ENCODE measurements around the gene KANTR.

KANTR gene

DNA sequence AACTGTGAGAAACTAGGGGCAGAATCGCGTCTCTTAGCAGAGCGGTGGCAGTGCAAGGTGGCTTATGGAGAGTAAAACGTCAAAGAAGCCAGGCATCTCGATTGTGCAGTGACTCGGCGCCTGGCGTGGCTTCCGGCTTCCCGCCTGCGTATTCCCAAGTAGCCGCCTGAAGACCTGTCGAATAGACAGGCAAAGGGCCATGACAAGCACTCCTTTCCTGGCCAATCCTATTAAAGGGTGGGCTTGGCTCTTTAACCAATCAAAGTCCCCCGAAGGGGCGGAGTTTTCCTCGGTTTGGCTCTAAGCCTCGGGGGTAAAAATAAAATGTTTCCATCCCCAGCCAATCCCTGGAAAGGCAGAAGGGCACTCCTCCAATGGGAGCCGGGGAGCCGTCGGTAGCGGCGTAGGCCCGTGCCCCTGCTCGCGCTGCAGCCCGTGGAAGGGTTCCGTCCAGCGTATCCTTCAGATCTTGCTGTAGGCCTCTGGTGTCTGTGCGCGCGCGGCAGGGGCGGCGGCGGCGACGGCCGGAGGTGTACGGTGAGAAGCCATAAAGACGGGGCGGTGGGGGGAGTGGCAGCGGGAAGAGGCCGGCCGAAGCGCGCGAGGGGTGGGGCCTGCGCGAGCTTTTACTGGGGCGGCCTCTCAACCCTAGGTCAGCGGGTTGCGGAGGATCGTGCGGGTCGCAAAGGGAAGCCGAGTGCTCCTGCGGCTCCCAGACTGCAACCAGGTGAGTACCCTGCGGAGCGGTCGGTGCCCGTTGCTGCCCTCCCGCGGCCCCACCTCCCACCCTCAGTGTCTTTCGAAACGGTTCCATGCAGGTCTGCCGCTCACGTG, at the start of gene KANTR:
Gene KANTR, plus strand, starts transcription at position 395 of the 834 bp plus-strand sequence. CDS start 30,131 bp downstream, outside the sequence.
- peak; percentile 71 for DNase-seq (ENCODE audit: low read depth)

DNA sequence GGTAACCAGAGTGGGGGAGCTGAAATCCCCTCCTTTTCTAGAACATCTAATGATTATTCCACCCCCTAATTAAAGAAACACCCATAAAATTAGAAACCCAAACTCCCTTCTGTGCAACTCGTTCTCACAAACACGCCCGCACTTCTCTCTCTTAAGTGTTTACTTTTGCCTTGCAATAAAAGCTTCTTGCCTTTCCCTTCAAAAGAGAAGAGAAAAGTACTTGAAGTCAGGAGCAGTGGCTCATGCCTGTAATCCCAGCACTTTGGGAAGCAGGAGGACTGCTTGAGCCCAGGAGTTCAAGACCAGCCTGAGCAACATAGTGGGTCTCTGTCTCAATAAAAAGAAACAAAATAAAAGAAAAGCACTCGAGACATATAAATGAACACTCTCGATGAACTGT, 48.9 kb upstream of the KANTR start:
- no peak for DNase-seq (ENCODE audit: low read depth)

DNA sequence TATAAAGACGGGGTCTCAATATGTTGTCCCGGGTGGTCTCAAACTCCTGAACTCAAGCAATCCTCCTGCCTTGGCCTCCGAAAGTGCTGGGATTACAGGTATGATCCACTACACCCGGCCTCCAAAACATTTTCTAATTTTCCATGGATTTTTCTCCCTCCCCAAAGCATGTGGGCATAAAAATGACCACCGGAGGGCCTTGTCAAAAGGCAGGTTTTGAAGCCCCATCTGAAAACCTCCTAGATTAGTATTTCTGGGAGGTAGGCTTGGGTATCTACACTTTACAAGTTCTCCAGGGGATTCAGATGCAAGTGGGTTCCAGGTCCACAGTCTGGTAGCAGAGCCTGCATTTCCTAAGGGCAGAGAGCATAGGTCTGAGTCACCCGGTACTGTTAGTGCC, 46.7 kb upstream of the KANTR start:
- no peak for DNase-seq (ENCODE audit: low read depth)

- no peak for DNase-seq (ENCODE audit: low read depth)
Measured at GRCh38 chrX:53048169-53049126, 45.5 kb upstream of the KANTR start, which contains the start of gene GPR173. Gene GPR173, plus strand, starts transcription at chrX:53048789. Its CDS starts 27,833 bp downstream, at chrX:53076622.

GRCh38 chrX:53049127-53049517, 44.8 kb upstream of the KANTR start:
- DNase-seq (ENCODE audit: low read depth): no peak

GRCh38 chrX:53050841-53051240, 43.1 kb upstream of the KANTR start:
- DNase-seq (ENCODE audit: low read depth): no peak

GRCh38 chrX:53055244-53055849, 38.6 kb upstream of the KANTR start:
- no peak for DNase-seq (ENCODE audit: low read depth)

DNA sequence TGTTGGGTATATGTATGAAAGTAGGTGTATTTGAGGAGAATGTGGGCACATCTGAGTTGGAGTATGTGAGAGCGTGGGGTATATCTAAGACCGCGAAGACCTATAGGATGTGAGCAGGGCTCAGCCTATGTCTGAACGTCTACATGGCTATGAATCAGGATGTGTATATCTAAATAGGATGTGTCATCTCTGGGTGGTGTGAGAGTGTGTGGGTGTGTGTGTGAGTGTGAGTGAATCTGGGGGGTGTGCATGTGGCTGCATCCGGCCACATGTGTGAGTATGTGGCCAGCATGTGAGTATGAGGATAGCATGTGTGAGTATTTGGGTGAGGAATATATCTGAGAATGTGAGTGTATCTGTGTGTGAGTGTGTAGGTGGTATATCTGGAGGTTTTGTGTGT, 37.6 kb upstream of the KANTR start:
- no peak for DNase-seq (ENCODE audit: low read depth)

DNA sequence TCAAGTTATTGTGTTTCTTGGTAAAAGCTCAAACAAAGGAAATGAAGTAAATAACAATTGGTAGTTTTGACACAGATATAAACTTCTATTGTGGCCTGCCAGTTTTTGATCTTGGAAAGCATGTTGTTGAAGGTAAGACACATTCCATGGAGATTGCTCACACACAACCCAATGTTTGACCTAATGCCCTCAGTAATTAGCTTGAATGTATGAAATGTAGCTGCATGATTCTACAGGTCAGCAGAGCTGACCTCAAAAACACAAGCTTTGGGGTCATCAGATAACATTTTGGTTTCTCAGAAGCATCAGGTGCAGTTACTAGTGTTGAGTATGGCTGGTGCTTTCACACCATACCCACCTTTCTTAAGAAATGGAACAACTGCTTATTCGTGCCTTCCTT, 28.8 kb upstream of the KANTR start:
- no peak for DNase-seq (ENCODE audit: low read depth)

- no peak for DNase-seq (ENCODE audit: low read depth)
Measured at GRCh38 chrX:53071064-53071463, 22.9 kb upstream of the KANTR start.

DNA sequence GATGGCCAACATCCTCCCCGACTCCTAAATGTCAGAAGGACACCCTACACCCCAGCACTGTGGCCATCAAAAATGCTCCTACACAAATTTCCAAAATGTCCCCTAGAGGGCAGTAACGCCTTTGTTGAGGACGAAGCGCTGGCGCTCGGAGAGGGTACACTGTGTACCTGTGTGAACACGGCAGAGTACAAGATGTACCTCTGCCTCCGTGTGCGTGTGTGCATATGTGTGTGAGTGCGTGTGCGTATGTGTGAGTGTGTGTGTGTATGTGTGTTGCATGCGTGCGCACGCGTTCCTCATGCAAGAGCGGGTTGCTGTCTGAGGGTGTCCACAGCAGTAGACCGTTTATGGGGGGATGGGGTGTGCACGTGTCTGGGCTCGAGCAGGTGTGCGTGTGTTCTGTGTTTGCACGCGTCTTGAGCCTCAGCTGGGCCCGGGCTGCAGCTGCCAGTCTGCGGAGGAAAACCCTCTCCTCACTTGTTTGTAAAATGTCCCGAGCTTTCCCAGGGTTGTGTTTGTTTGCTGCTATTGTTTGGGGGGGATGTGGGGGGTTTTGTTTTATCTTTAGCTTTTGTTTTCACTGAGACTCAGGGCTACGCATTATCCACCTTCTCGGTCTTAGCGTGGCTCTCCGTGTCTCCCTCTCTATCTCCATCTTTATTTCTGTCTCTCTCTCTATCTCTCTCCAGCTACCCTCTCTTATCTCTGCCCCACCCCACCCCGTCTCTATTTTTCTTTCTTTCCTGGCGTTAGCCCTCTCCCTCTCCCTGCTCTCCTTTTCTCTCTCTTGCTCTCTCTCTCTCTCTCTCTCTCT, 22.1 kb upstream of the KANTR start:
- DNase-seq (ENCODE audit: low read depth): no peak

- DNase-seq (ENCODE audit: low read depth): no peak
Measured at GRCh38 chrX:53072418-53073114, 21.4 kb upstream of the KANTR start.

GRCh38 chrX:53073115-53073586, 20.8 kb upstream of the KANTR start:
- DNase-seq (ENCODE audit: low read depth): no peak

DNA sequence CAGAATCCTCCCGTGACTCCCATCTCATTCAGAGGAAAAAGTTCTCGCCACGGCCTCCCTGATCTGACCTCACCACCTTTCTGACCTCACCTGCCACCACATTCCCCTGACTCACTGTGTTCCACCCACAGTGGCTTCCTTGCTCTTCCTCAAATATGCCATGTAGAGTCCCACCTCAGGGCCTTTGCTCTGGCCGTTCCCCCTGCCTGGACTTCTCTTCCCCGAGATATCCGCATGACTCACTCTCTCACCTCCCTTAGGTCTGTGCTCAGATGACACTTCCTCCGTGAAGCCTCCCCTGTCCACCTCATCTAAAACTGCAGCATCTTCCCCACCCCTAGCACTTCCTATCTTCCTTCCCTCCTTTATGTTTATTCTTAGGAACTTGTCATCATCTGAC, 18.9 kb upstream of the KANTR start:
- DNase-seq (ENCODE audit: low read depth): no peak

- DNase-seq (ENCODE audit: low read depth): no peak
Measured at GRCh38 chrX:53076671-53077070, 17.3 kb upstream of the KANTR start.

- no peak for DNase-seq (ENCODE audit: low read depth)
Measured at GRCh38 chrX:53077207-53078197, 16.4 kb upstream of the KANTR start.

- no peak for DNase-seq (ENCODE audit: low read depth)
Measured at GRCh38 chrX:53078943-53079342, 15.0 kb upstream of the KANTR start.

GRCh38 chrX:53080628-53081580, 13.0 kb upstream of the KANTR start:
- no peak for DNase-seq (ENCODE audit: low read depth)
